Naive B cell (primary cell): ENCODE measurements around the gene ZXDA. TPM values are rescaled to one million over a fixed set of nuclear protein-coding genes. Genes with fewer than 3 reads are reported as not detected.
"Not testable (repeated sequence)": the region's sequence is repeated elsewhere in the genome, so short reads cannot be mapped to it uniquely, and the experiment has no call there.

ENCODE experiments used
- ATAC-seq, 2 donors: fragments of 150-1000 bp; cut with Tn5 transposase; 2 replicates each; pipeline ENCODE4 v1.10.0; 2021; ENCODE audit warnings: low read depth in 2 of 2, mild to moderate bottlenecking in 2 of 2, moderate library complexity in 2 of 2
- DNase-seq: peaks from one replicate; pipeline ENCODE4 v3.0.0; 2022
- H3K27ac Mint-ChIP-seq, 6 donors: one replicate each; pipeline ENCODE4 v1.8.0; 2020 to 2022; ENCODE audit warnings: mild to moderate bottlenecking in 6 of 6, mixed read lengths in 6 of 6, moderate library complexity in 5 of 6, inconsistent platforms in 2 of 6
- H3K27me3 Mint-ChIP-seq, 3 donors: one replicate each; pipeline ENCODE4 v1.8.0; 2021 to 2022; ENCODE audit warnings: mixed read lengths in 3 of 3, mild to moderate bottlenecking in 1 of 3
- H3K36me3 Mint-ChIP-seq, 2 donors: one replicate each; pipeline ENCODE4 v1.8.0; 2020 to 2022; ENCODE audit warnings: mixed read lengths in 2 of 2, inconsistent platforms in 1 of 2, mild to moderate bottlenecking in 1 of 2
- H3K4me1 Mint-ChIP-seq, 3 donors: one replicate each; pipeline ENCODE4 v1.8.0; 2020 to 2022; ENCODE audit warnings: mixed read lengths in 3 of 3, inconsistent platforms in 1 of 3, mild to moderate bottlenecking in 1 of 3, moderate library complexity in 1 of 3
- H3K4me3 Mint-ChIP-seq, 8 donors: one replicate each; pipeline ENCODE4 v1.8.0; 2020 to 2022; ENCODE audit warnings: mild to moderate bottlenecking in 8 of 8, mixed read lengths in 8 of 8, moderate library complexity in 8 of 8, inconsistent platforms in 2 of 8
- H3K9me3 Mint-ChIP-seq, 7 donors: one replicate each; pipeline ENCODE4 v1.8.0; 2020 to 2022; ENCODE audit warnings: mixed read lengths in 7 of 7, mild to moderate bottlenecking in 5 of 7, inconsistent platforms in 2 of 7, moderate library complexity in 1 of 7
- polyA plus RNA-seq, 6 donors: library from polyadenylated mRNA; unstranded; fragments of 300-500 nt; fragmentation: Illumina TruSeq; gene quantifications; one replicate each; pipeline ENCODE4 v1.2.3, GENCODE V29; 2021; ENCODE audit warnings: low read depth in 6 of 6

ZXDA gene
- polyA plus RNA-seq = 1 to 10 TPM in 5 of 6 donors, under 1 TPM in 1; 0.10 to 8.9 (median 6.3) TPM

- Mint-ChIP-seq H3K4me3 (peak within 1 kb of the TSS; percentile 72 to 92 (median 84)), H3K4me1 (peaks cover 4 to 34% (median 12%) of the 10 kb centered on the region in 3 donors), H3K27ac (peak within 1 kb of the TSS; percentile 84 to 98 (median 90))
- peak; percentile 23 for DNase-seq
- peak; percentile 69 for ATAC-seq
- not testable (repeated sequence) for H3K9me3 Mint-ChIP-seq, H3K27me3 Mint-ChIP-seq, H3K36me3 Mint-ChIP-seq
Observed at GRCh38 chrX:57910287-57910912, at the start of gene ZXDA. Gene ZXDA, minus strand, starts transcription at chrX:57910458. Its CDS starts 38 bp downstream, at chrX:57910420.

DNA sequence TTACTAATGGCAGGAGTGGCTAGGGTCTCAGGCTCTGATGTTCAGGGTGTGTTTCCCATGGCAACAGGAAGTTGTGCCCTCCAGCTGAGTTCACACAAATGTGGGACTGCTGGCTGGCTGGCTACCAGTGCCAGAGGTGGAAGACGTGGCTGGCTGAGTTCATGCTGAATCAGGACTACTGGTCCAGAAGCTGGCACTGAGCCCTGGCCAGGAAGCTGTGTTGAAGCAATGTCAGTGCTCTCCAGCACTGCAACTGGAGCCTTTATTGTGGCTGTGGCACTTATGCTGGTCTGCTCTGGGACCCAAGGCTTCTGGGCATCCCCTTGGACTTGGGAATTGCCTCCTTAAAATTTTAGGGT lies 42.0 kb upstream of the ZXDA start:
- H3K27ac Mint-ChIP-seq = peak overlapping the region; percentile 88 to 98 (median 96)

DNA sequence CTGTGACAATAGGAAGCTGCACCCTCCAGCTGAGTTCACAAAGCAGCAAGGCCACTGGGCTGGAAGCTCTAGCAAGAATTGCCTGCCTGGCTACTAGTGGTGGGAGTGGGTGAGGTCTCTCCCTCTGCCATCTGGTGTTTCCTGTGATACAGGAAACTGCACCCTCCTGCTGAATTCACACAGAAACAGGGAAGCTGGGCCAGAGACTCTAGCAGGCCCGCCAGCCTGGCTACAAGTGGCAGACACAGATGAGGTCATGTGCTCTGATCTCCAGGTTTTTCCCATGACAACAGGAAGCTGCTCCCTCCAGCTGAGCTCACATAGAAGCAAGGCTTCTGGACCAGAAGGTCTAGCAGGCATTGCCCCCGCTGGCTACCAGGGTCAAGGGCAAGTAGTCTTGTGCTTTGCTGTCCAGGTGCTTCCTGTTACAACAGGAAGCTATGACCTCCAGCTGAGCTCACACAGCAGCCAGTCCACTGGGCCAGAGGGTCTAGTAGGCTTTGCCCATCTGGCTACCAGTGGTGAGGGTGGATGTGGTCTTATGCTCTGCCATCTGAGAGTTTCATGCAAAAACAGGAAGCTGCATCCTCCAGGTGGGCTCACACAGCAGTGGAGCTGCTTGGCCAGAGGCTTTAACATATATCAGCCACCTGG lies 41.5 kb upstream of the ZXDA start:
- Mint-ChIP-seq H3K9me3 (peaks cover 0 to 31% (median 20%) of the 10 kb centered on the region in 7 donors), H3K27me3 (no peaks in the 10 kb centered on the region), H3K27ac (peak overlapping the region; percentile 88 to 98 (median 96)), H3K36me3 (no peaks in the 10 kb centered on the region), H3K4me3 (peak overlapping the region in 7 of 8 donors; percentile 21 to 64 (median 54)), H3K4me1 (peaks cover 5 to 24% (median 22%) of the 10 kb centered on the region in 3 donors)
- ATAC-seq = peak; percentile 78 to 82
- DNase-seq = peak; percentile 74

More for the DNA sequence above, 42.0 kb upstream of the ZXDA start:
- ATAC-seq = no peak
- DNase-seq = no peak
- no peaks in the 10 kb centered on the region for H3K27me3 Mint-ChIP-seq
- H3K9me3 Mint-ChIP-seq = peaks cover 0 to 32% (median 23%) of the 10 kb centered on the region in 7 donors
- H3K4me1 Mint-ChIP-seq = peaks cover 5 to 24% (median 22%) of the 10 kb centered on the region in 3 donors
- H3K36me3 Mint-ChIP-seq = no peaks in the 10 kb centered on the region
- H3K4me3 Mint-ChIP-seq = peak overlapping the region in 4 of 8 donors; percentile 36 to 78 (median 54)

- H3K27ac Mint-ChIP-seq = peak overlapping the region in 1 of 6 donors; percentile 19
- DNase-seq (no peak), ATAC-seq (no peak)
- no peaks in the 10 kb centered on the region for H3K27me3 Mint-ChIP-seq
- H3K9me3 Mint-ChIP-seq = peaks cover 0 to 2% (median 0%) of the 10 kb centered on the region in 7 donors
- peaks cover 0 to 6% (median 4%) of the 10 kb centered on the region in 3 donors for H3K4me1 Mint-ChIP-seq
- no peak overlapping the region for H3K4me3 Mint-ChIP-seq
- H3K36me3 Mint-ChIP-seq = no peaks in the 10 kb centered on the region
Observed at GRCh38 chrX:57933321-57933720, 23.1 kb upstream of the ZXDA start.

DNA sequence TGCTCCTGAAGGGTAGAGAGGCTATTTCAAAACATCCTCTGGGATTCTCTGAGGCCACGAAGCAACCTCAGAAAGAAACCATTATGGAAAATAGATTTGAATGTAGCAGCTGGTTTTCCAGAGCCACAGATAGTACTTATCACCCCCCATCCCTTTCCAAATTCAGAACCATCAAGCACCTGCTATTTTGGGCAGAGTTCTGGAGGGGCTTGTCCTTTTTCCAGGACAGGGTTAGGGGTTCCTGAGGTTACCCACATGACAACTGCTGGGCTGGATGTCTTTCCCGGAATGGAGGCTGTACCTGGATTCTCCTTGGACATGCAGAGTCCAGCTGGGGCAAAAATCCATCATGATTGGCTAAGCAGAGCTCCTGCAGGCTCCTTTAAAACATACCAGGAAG lies 22.0 kb upstream of the ZXDA start:
- Mint-ChIP-seq H3K4me1 (peaks cover 0 to 6% (median 4%) of the 10 kb centered on the region in 3 donors), H3K36me3 (no peaks in the 10 kb centered on the region), H3K27me3 (no peaks in the 10 kb centered on the region), H3K27ac (no peak overlapping the region), H3K9me3 (no peaks in the 10 kb centered on the region), H3K4me3 (no peak overlapping the region)
- ATAC-seq (no peak), DNase-seq (no peak)

DNA sequence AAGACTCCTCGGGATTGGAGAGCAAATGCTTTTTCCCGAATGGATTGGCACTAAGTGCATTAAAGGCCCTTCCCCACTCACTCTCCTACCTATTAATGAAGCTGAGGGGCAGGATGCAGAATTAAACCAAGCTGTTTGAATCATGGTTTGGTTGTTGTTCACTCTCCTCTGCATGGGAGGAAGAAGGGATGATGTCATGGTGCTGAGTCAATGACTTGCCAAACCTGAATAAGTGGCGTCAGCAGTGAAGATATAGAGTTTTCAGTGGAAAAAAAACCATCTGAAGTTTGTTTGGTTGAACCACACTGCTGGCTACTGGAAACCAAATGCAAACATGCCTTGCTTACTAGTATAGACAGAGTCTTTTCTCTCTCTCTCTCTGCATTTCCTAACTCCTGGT lies 19.8 kb upstream of the ZXDA start:
- DNase-seq = no peak
- no peak overlapping the region for H3K4me3 Mint-ChIP-seq
- peaks cover 0 to 6% (median 4%) of the 10 kb centered on the region in 3 donors for H3K4me1 Mint-ChIP-seq

GRCh38 chrX:57929373-57929772 lies 19.1 kb upstream of the ZXDA start:
- no peaks in the 10 kb centered on the region for H3K27me3 Mint-ChIP-seq
- peaks cover 0 to 6% (median 4%) of the 10 kb centered on the region in 3 donors for H3K4me1 Mint-ChIP-seq
- no peak overlapping the region for H3K4me3 Mint-ChIP-seq
- DNase-seq = no peak
- ATAC-seq = peak in 1 of 2 donors; percentile 35
- no peaks in the 10 kb centered on the region for H3K9me3 Mint-ChIP-seq
- peak overlapping the region in 2 of 6 donors; percentile 40 to 50 for H3K27ac Mint-ChIP-seq
- no peaks in the 10 kb centered on the region for H3K36me3 Mint-ChIP-seq

More for the DNA sequence above, 19.8 kb upstream of the ZXDA start:
- Mint-ChIP-seq H3K36me3 (no peaks in the 10 kb centered on the region), H3K9me3 (no peaks in the 10 kb centered on the region), H3K27me3 (no peaks in the 10 kb centered on the region), H3K27ac (peak overlapping the region in 1 of 6 donors; percentile 6)
- no peak for ATAC-seq

DNA sequence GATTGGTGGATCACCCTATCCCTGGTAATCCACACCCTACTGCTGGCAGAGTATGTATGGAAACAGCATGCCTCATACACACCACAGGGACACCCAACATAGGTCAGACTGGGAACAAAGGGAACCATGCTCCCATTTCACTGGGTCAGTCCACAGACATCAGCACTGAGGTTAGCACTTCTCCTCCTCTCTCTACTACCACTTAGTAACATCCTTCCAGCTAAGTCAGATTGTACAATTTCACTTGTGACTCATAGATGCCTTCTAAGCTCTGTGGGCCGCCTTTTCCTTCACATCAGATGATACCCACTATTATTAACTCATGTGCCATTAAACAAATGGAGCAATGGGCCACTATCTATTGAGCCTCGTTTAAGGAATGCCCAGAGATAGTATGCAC lies 15.5 kb upstream of the ZXDA start:
- ATAC-seq = no peak
- peaks cover 0 to 6% (median 4%) of the 10 kb centered on the region in 3 donors for H3K4me1 Mint-ChIP-seq
- H3K4me3 Mint-ChIP-seq = no peak overlapping the region
- H3K27ac Mint-ChIP-seq = no peak overlapping the region
- no peaks in the 10 kb centered on the region for H3K27me3 Mint-ChIP-seq
- no peak for DNase-seq
- H3K9me3 Mint-ChIP-seq = no peaks in the 10 kb centered on the region
- H3K36me3 Mint-ChIP-seq = no peaks in the 10 kb centered on the region

DNA sequence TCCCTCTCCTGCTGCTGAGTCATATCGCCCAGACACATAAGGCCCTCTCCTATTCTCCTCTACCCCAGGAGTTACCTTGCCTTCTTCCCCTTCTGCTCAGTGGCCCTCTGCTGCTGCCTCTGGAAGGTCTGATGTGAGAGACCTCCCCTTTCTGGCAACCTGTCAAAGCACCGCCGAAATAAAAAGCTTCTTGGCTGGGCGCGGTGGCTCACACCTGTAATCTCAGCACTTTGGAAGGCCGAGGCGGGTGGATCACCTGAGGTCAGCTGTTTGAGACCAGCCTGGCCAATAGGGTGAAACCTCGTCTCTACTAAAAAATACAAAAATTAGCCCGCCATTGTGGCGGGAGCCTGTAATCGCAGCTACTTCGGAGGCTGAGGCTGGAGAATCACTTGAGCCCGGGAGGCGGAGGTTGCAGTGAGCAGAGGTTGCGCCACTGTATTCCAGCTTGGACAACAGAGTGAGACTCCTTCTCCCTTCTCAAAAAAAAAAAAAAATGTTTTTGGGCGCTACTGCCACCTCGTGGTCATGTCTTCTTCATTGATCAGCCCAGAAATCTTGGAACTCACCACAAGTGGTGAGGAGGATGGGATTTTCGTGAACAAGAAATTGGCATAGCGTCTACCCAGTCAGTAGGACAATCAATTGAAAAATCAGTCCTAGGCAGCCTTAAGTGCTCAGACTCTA lies 8.6 kb upstream of the ZXDA start:
- Mint-ChIP-seq H3K27me3 (no peaks in the 10 kb centered on the region), H3K9me3 (no peaks in the 10 kb centered on the region), H3K36me3 (no peaks in the 10 kb centered on the region), H3K4me3 (peak overlapping the region in 1 of 8 donors; percentile 21), H3K4me1 (no peaks in the 10 kb centered on the region), H3K27ac (peak overlapping the region in 1 of 6 donors; percentile 72)
- ATAC-seq = peak in 1 of 2 donors; percentile 25
- DNase-seq = peak; percentile 25

DNA sequence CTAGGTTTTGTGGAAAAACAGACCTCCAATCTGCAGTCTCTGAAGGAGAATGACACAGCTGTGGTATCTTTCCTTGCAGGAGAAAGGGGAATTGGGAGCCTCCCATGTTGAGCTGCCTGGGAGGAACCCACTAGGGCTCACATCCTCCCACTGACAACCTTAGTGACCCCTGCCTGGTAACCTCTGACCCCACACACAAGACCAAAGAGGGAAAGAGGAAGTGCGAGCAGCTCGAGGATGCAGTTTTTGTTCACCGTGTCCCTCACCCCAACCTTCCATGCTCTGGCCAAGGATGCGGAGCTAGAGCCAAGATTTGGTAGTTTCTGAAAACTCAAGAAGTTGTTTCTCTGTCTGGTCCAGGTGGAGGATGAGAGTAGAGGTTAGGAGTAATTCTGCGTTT lies 5.4 kb upstream of the ZXDA start:
- H3K27me3 Mint-ChIP-seq = no peaks in the 10 kb centered on the region
- no peak for DNase-seq

DNA sequence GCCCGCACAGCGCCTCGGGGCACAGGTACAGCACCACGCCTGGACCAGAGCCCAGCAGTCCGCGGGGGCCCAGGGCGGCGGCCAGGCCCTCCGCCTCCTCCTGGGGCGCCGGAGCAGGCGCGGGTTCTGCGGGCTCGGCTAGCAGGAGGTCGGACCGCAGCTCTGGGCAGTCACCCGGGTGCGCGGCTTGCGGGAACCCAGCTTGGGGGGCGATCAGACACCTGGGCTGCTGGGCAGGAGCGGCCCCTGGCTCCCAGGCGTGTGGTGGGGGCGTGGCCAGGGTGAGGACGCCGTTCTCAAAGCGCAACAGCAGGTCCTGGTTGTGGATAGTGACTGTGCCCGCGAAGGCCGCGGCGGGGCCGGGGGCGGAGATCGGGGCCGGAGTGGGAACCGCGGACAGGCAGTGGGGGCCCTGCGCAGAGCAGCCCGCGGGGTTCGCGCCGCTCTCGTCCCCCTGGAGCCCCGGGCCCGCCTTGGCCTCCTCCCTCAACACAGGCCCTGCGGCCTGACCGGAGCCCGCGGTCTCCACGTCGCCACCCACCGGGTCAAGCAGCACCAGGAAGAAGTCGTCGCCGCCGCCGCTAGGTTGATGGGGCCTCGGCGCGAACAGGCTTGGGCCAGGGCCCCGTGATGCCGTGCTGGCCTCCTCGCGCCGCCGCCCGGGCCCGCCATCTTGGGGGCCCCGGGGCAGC lies 517 bp downstream of the ZXDA start:
- Mint-ChIP-seq H3K4me3 (peak overlapping the region in 6 of 8 donors; percentile 47 to 87 (median 63)), H3K27ac (peak overlapping the region in 1 of 6 donors; percentile 90), H3K4me1 (peaks cover 4 to 37% (median 12%) of the 10 kb centered on the region in 3 donors)
- H3K9me3 Mint-ChIP-seq, H3K27me3 Mint-ChIP-seq, H3K36me3 Mint-ChIP-seq: not testable (repeated sequence)
- DNase-seq (peak; percentile 45), ATAC-seq (peak; percentile 77 to 78)

More for the DNA sequence above, 5.4 kb upstream of the ZXDA start:
- peaks cover 0 to 10% (median 0%) of the 10 kb centered on the region in 3 donors for H3K4me1 Mint-ChIP-seq
- no peaks in the 10 kb centered on the region for H3K36me3 Mint-ChIP-seq
- peak overlapping the region in 1 of 8 donors; percentile 66 for H3K4me3 Mint-ChIP-seq
- H3K9me3 Mint-ChIP-seq = no peaks in the 10 kb centered on the region
- no peak for ATAC-seq
- H3K27ac Mint-ChIP-seq = peak overlapping the region in 2 of 6 donors; percentile 27 to 42

DNA sequence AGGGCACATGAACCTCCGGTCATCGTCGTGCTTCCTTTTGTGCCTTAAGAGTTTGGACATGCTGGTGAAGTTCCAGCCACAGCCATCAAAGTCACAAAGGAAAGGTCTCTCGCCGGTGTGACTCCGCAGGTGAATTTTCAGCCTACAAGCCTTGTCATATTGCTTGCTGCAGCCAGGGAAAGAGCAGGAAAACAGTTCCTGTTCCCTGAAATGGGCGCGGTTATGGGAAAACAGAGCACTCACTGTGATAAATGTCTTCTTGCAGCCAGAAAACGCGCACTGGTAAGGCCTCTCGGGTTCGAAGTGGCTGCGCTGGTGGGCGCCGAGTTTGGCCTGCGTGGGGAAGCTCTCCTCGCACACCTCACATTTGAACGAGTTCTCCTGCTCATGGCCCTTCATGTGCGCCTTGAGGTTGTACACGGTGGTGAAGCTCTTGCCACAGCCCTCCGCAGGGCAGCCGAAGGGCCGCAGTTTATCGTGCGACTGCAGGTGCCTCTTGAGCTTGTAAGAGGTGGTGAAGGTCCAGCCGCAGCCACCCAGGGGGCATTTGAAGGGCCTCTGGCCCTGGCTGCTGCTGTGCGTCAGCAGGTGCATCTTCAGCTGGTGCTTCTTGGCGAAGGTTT lies 1.2 kb downstream of the ZXDA start:
- Mint-ChIP-seq H3K4me1 (peaks cover 4 to 37% (median 12%) of the 10 kb centered on the region in 3 donors), H3K4me3 (peak overlapping the region; percentile 22 to 74 (median 44)), H3K27ac (peak overlapping the region in 2 of 6 donors; percentile 57 to 88)
- not testable (repeated sequence) for H3K9me3 Mint-ChIP-seq, H3K27me3 Mint-ChIP-seq, H3K36me3 Mint-ChIP-seq, ATAC-seq
- DNase-seq = peak; percentile 3
